Neural cell (in vitro differentiated cells): ENCODE measurements around the gene RNF123. TPM values are rescaled to one million over a fixed set of nuclear protein-coding genes. Genes with fewer than 3 reads are reported as not detected.

Experiments used
- H2AFZ ChIP-seq: fragments of 200-600, 300-800 bp; sonication (generic), shearing (Covaris generic); 2 replicates; pipeline ENCODE4 v1.6.0; 2014; ENCODE audit warnings: low read depth, mild to moderate bottlenecking, antibody characterized with exemption, low read length, moderate library complexity
- H3F3A ChIP-seq: fragments of 200-600 bp; shearing (Covaris generic); 2 replicates; pipeline ENCODE4 v1.6.1; 2016; ENCODE audit warnings: mild to moderate bottlenecking, moderate library complexity, mixed read lengths, antibody characterized with exemption, low read length; ENCODE audit not compliant: insufficient read depth, poor library complexity, severe bottlenecking
- H3K27ac ChIP-seq: fragments of 200-600, 300-800 bp; sonication (generic), shearing (Covaris generic); 2 replicates; pipeline ENCODE4 v1.5.1; 2014; ENCODE audit warnings: mild to moderate bottlenecking, low read length, moderate library complexity
- H3K27me3 ChIP-seq: fragments of 300-800, 200-600 bp; sonication (generic), shearing (Covaris generic); 2 replicates; pipeline ENCODE4 v1.6.0; 2014; ENCODE audit warnings: mild to moderate bottlenecking, low read depth, low read length, moderate library complexity; ENCODE audit not compliant: insufficient read depth
- H3K36me3 ChIP-seq: fragments of 300-800, 200-600 bp; sonication (generic), shearing (Covaris generic); 2 replicates; pipeline ENCODE4 v1.5.1; 2014; ENCODE audit warnings: mild to moderate bottlenecking, antibody characterized with exemption, low read length, moderate library complexity; ENCODE audit not compliant: insufficient read depth
- H3K4me2 ChIP-seq: fragments of 300-800, 200-600 bp; sonication (generic), shearing (Covaris generic); 2 replicates; pipeline ENCODE4 v1.6.0; 2014; ENCODE audit warnings: mild to moderate bottlenecking, low read length
- H3K4me3 ChIP-seq: fragments of 300-800, 200-600 bp; sonication (generic), shearing (Covaris generic); 2 replicates; pipeline ENCODE4 v1.5.1; 2014; ENCODE audit warnings: mild to moderate bottlenecking, low read length, moderate library complexity
- H3K79me2 ChIP-seq: fragments of 200-600 bp; shearing (Covaris generic); replicated peaks from 2 replicates; pipeline ENCODE4 v1.6.0; 2014; ENCODE audit warnings: mild to moderate bottlenecking, low read length, moderate library complexity; ENCODE audit not compliant: insufficient read depth
- H3K9ac ChIP-seq: fragments of 300-800, 200-600 bp; sonication (generic), shearing (Covaris generic); 2 replicates; pipeline ENCODE4 v1.6.1; 2016; ENCODE audit warnings: mild to moderate bottlenecking, low read length, mixed read lengths
- H3K9me2 ChIP-seq: fragments of 200-600 bp; shearing (Covaris generic); 2 replicates; pipeline ENCODE4 v1.6.1; 2016; ENCODE audit warnings: mild to moderate bottlenecking, low read length, mixed read lengths; ENCODE audit not compliant: insufficient read depth
- H3K9me3 ChIP-seq: fragments of 200-600, 300-800 bp; sonication (generic), shearing (Covaris generic); 2 replicates; pipeline ENCODE4 v1.6.1; 2016; ENCODE audit warnings: mild to moderate bottlenecking, mixed run types, low read length, moderate library complexity, mixed read lengths
- H4K20me1 ChIP-seq: fragments of 200-600 bp; shearing (Covaris generic); 2 replicates; pipeline ENCODE4 v1.6.1; 2016; ENCODE audit warnings: mild to moderate bottlenecking, mixed run types; ENCODE audit not compliant: insufficient read depth
- CTCF ChIP-seq: fragments of 450-650 bp; IDR thresholded peaks from 2 replicates; pipeline ENCODE4 v1.5.1; 2014; ENCODE audit warnings: antibody characterized with exemption, mild to moderate bottlenecking, moderate library complexity; ENCODE audit not compliant: poor library complexity, severe bottlenecking
- EP300 ChIP-seq: fragments of 450-650 bp; conservative IDR thresholded peaks from 2 replicates; pipeline ENCODE4 v1.6.1; 2014; ENCODE audit warnings: antibody characterized with exemption, mild to moderate bottlenecking, moderate library complexity; ENCODE audit not compliant: poor library complexity, severe bottlenecking
- EZH2 ChIP-seq: fragments of 200-600, 300-800 bp; shearing (Covaris generic), sonication (generic); IDR thresholded peaks from 2 replicates; pipeline ENCODE4 v1.6.1; 2014; ENCODE audit warnings: antibody characterized with exemption, low read length, borderline replicate concordance, mild to moderate bottlenecking; ENCODE audit not compliant: insufficient read depth, poor library complexity, severe bottlenecking
- MXI1 ChIP-seq: fragments of 450-650 bp; conservative IDR thresholded peaks from 2 replicates; pipeline ENCODE4 v1.6.1; 2014; ENCODE audit warnings: antibody characterized with exemption, mild to moderate bottlenecking; ENCODE audit not compliant: poor library complexity, severe bottlenecking
- POLR2AphosphoS5 ChIP-seq: IDR thresholded peaks from 2 replicates; pipeline ENCODE4 v1.6.1; 2012
- RAD21 ChIP-seq: fragments of 450-650 bp; conservative IDR thresholded peaks from 2 replicates; pipeline ENCODE4 v1.6.1; 2014; ENCODE audit warnings: antibody characterized with exemption, mild to moderate bottlenecking, moderate library complexity
- SMC3 ChIP-seq: fragments of 450-650 bp; conservative IDR thresholded peaks from 2 replicates; pipeline ENCODE4 v1.6.1; 2014; ENCODE audit warnings: antibody characterized with exemption, mild to moderate bottlenecking, moderate library complexity; ENCODE audit not compliant: poor library complexity
- polyA plus RNA-seq: library from polyadenylated mRNA; depleted of rRNA; stranded (reverse); fragments of >200 nt; gene quantifications from 2 replicates; pipeline ENCODE4 v1.2.3, GENCODE V29; 2014
- TF ChIP-seq, protein P1 (sequence below): IDR thresholded peaks from 2 replicates; pipeline ENCODE4 v1.6.1; 2012; ENCODE audit warnings: borderline replicate concordance

Gene RNF123
- polyA plus RNA-seq, 1 donor from 2014 or later: 27.4 TPM

DNA sequence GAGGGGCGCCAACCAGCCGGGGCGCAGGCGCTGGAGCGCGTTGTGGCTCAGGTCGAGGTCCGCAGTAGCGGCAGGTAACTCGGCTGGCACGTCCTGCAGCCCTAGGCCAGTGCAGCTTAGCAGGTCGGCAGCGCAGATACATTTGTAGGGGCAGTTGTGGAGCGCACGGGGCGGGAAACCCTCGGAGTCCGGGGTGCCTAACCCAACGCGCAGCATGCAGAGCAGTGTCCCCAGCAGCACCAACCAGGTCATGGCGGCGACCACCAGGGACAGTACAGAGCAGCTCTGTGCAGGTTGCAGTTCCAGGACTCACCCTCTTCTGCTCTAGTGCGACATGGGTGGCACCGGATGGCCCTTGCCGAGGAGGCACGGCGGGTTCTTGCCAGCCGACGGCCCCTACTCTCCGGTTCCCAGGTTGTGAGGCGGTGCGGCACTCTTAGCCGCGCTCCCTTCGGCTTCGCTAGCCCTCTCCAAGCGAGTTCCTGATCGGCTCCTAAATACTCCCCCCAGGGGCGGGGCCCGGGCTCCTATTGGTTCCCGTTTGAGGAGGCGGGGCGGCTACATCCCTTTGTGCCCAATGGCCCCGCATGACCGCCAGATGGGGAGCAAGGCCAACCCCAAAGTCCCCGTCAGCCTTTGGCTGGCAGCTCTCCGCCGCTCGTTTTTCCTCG lies 30.0 kb downstream of the RNF123 start, which contains the start of gene AMIGO3:
TSS of gene AMIGO3 (minus strand) at position 471 of the 671 bp plus-strand sequence. CDS start at position 252, 219 bp downstream.
- Histone ChIP-seq H3K79me2 (no peaks in the 10 kb centered on the region), H4K20me1 (no peaks in the 10 kb centered on the region), H3K9me2 (no peaks in the 10 kb centered on the region), H3K27ac (peak within 1 kb of the TSS; percentile 28), H3K4me2 (peak within 1 kb of the TSS; percentile 41), H3K4me3 (peak within 1 kb of the TSS; percentile 72), H3F3A (no peaks in the 10 kb centered on the region), H3K9ac (peak within 1 kb of the TSS; percentile 30), H3K9me3 (no peaks in the 10 kb centered on the region), H3K27me3 (no peaks in the 10 kb centered on the region), H3K36me3 (peaks cover 3% of the 10 kb centered on the region), H2AFZ (no peak within 1 kb of the TSS)
- TF ChIP-seq EZH2: no peak
- no peak for TF ChIP-seq EP300
- TF ChIP-seq MXI1: peak; percentile 53
- TF ChIP-seq RAD21: peak; percentile 55
- peak; percentile 95 for TF ChIP-seq CTCF
- TF ChIP-seq, protein P1, sequence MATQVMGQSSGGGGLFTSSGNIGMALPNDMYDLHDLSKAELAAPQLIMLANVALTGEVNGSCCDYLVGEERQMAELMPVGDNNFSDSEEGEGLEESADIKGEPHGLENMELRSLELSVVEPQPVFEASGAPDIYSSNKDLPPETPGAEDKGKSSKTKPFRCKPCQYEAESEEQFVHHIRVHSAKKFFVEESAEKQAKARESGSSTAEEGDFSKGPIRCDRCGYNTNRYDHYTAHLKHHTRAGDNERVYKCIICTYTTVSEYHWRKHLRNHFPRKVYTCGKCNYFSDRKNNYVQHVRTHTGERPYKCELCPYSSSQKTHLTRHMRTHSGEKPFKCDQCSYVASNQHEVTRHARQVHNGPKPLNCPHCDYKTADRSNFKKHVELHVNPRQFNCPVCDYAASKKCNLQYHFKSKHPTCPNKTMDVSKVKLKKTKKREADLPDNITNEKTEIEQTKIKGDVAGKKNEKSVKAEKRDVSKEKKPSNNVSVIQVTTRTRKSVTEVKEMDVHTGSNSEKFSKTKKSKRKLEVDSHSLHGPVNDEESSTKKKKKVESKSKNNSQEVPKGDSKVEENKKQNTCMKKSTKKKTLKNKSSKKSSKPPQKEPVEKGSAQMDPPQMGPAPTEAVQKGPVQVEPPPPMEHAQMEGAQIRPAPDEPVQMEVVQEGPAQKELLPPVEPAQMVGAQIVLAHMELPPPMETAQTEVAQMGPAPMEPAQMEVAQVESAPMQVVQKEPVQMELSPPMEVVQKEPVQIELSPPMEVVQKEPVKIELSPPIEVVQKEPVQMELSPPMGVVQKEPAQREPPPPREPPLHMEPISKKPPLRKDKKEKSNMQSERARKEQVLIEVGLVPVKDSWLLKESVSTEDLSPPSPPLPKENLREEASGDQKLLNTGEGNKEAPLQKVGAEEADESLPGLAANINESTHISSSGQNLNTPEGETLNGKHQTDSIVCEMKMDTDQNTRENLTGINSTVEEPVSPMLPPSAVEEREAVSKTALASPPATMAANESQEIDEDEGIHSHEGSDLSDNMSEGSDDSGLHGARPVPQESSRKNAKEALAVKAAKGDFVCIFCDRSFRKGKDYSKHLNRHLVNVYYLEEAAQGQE: no peak
- peak; percentile 67 for TF ChIP-seq POLR2AphosphoS5
- TF ChIP-seq SMC3: peak; percentile 54

DNA sequence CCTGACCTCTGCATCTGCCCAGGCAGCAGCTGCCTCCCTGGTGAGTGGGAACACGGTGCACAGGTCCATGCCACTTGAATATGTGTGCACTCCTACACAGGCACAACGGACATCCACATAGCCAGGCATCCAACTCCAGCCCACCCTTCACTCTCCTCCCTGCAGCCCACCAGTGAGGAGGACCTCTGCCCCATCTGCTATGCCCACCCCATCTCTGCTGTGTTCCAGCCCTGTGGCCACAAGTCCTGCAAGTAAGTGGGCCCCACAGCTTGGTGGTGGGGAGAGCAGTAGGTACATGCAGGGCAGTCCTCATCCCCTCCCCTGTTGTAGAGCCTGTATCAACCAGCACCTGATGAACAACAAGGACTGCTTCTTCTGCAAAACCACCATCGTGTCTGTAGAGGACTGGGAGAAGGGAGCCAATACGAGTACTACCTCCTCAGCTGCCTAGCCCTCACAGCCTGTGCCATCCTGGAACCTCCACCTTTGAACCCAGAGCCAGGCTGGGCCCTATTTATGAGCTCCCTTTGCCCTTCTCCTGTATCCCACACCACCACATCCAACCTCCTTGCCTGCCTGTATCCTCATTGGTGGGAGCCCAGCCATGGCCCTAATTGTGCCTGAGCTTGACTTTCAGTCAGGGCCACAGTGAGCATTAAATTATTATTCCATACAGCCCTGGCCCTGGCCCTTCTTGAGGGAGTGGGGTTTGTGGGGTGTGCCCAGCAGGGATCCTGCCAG lies 31.7 kb downstream of the RNF123 start:
- no peaks in the 10 kb centered on the region for H3K9me3 ChIP-seq
- no peak for TF ChIP-seq CTCF
- TF ChIP-seq POLR2AphosphoS5: peak; percentile 6
- H3K79me2 ChIP-seq: no peaks in the 10 kb centered on the region
- H3K9ac ChIP-seq: no peak overlapping the region
- no peak overlapping the region for H3K4me2 ChIP-seq
- no peak overlapping the region for H2AFZ ChIP-seq
- no peaks in the 10 kb centered on the region for H3K9me2 ChIP-seq
- H4K20me1 ChIP-seq: no peaks in the 10 kb centered on the region
- peaks cover 3% of the 10 kb centered on the region for H3K36me3 ChIP-seq
- H3F3A ChIP-seq: no peaks in the 10 kb centered on the region
- H3K4me3 ChIP-seq: no peak overlapping the region
- H3K27ac ChIP-seq: no peak overlapping the region
- no peaks in the 10 kb centered on the region for H3K27me3 ChIP-seq
